Measurements from ENCODE around the gene OR13A1. TPM values are rescaled to one million over a fixed set of nuclear protein-coding genes. Genes with fewer than 3 reads are reported as not detected.
A peak's percentile ranks its signal among the peaks of the same experiment; 100 is the strongest.
"Not testable (repeated sequence)": the region's sequence is repeated elsewhere in the genome, so short reads cannot be mapped to it uniquely, and the experiment has no call there.

The OR13A1 gene, protein sequence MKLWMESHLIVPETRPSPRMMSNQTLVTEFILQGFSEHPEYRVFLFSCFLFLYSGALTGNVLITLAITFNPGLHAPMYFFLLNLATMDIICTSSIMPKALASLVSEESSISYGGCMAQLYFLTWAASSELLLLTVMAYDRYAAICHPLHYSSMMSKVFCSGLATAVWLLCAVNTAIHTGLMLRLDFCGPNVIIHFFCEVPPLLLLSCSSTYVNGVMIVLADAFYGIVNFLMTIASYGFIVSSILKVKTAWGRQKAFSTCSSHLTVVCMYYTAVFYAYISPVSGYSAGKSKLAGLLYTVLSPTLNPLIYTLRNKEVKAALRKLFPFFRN
- not detected in 2 replicates for total RNA-seq (2014; rRNA removed; shearing (Covaris generic))

DNA sequence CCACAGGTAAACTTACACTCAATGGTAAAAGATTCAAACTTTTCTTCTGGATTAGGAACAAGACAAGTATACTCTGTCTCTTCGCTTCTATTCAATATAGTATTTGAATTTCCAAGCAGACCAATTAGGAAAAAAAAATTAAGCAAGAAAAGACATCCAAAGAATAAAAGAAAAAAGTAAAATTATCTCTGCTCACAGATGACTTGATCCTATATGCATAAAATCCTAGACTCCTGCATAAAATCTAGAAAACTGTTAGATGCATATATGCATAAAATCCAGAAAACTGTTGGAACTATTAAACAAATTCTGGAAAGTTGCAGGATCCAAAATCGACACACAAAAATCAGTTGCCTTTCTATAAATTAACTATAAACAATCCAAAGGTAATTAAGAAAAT, at the start of gene OR13A1:
Gene OR13A1, minus strand, starts transcription at position 101 of the 400 bp plus-strand sequence. CDS start 11,186 bp downstream, outside the sequence.
- DNase-seq (ENCODE audit: low read depth), result no peak

DNA sequence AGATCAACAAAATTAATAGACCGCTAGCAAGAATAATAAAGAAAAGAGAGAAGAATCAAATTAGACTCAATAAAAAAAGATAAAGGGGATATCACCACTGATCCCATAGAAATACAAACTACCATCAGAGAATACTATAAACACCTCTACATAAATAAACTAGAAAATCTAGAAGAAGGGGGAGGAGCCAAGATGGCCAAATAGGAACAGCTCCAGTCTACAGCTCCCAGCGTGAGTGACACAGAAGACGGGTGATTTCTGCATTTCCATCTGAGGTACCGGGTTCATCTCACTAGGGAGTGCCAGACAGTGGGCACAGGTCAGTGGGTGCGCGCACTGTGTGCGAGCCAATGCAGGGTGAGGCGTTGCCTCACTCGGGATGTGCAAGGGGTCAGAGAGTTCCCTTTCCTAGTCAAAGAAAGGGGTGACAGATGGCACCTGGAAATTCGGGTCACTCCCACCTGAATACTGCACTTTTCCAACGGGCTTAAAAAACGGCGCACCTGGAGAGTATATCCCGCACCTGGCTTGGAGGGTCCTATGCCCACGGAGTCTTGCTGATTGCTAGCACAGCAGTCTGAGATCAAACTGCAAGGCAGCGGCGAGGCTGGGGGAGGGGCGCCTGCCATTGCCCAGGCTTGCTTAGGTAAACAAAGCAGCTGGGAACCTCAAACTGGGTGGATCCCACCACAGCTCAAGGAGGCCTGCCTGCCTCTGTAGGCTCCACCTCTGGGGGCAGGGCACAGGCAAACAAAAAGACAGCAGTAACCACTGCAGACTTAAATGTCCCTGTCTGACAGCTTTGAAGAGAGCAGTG, 46.8 kb upstream of the OR13A1 start:
- not testable (repeated sequence) for DNase-seq (ENCODE audit: low read depth)

DNA sequence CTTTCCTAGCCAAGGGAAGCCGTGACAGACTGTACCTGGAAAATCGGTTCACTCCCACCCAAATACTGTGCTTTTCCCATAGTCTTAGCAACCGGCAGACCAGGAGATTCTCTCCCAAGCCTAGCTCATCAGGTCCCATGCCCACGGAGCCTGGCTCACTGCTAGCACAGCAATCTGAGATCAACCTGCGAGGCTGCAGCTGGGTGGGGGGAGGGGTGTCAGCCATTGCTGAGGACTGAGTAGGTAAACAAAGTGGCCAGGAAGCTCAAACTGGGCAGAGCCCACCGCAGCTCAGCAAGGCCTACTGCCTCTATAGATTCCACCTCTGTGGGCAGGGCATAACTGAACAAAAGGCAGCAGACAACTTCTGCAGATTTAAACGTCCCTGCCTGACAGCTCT, 43.6 kb upstream of the OR13A1 start:
- DNase-seq (ENCODE audit: low read depth), result not testable (repeated sequence)

DNA sequence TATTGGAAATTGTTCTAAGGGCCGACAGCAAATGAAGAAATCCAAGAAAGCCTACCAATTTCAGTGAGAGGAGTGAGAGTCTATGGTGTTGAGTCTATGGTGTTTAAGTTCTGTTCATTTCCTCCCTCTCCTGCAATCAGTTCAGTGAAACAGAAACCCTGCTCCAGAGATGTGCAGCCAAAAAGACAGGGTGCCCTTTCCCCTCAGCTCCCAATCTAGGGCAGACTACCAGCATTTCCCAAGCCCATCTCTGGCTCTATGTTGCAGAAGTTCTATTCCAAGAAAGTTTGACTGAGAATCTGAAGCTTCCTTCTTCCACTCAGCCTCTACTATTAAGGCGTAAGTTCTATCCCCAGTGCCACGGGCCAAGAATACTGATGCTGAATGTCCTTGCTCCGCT, 40.1 kb upstream of the OR13A1 start:
- DNase-seq (ENCODE audit: low read depth), result no peak

DNA sequence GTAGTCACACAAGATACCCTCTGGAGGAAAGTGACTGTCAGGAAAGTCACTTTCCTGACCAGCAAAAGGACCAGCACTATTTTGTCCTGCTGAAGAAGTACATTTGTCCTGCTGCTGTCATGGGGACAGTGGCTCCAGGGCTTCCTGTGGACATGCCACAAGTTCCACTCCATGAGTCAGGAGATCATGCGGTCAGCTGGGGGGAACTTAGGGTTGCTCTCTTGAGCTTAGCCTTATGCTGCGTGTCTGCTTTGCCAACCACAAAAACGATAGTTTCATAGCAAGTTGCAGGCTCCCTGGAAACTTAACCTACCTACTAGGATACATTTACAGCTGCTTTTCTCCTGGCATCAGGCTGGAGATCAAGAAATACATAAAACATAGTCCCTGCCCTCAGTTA, 38.9 kb upstream of the OR13A1 start:
- peak; percentile 94 for DNase-seq (ENCODE audit: low read depth)

DNA sequence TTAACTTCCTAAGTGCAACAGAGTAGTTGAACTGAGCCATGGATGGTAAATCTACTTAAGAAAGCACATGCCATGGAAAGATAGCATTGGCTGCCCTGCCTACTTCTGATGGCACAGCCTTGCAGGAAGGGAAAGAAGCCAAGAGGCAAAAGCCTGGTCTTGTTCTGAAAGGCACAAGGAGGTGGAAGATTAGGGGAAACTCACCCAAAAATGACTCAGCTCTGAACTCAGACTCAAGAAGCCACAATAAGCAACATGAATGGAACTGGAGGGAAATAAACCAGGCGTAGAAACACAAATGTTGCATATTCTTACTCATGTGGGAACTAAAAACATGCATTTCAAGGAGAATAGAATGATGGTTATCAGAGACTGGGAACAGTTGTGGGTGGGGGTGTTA, 37.8 kb upstream of the OR13A1 start:
- DNase-seq (ENCODE audit: low read depth), result peak; percentile 77

DNA sequence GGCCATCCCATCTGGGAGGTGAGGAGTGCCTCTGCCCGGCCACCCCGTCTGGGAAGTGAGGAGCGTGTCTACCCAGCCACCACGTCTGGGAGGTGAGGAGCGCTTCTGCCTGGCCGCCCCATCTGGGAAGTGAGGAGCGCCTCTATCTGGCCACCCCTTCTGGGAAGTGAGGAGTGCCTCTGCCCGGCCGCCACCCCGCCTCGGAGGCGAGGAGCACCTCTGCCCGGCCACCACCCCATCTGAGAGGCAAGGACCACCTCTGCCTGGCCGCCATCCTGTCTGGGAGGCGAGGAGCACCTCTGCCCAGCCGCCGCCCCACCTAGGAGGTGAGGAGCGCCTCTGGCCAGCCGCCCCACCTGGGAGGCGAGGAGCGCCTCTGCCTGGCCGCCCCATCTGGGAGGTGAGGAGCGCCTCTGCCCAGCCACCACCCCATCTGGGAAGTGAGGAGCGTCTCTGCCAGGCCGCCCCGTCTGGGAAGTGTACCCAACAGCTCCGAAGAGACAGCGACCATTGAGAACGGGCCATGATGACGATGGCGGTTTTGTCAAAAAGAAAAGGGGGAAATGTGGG, 32.9 kb upstream of the OR13A1 start:
- not testable (repeated sequence) for DNase-seq (ENCODE audit: low read depth)

DNA sequence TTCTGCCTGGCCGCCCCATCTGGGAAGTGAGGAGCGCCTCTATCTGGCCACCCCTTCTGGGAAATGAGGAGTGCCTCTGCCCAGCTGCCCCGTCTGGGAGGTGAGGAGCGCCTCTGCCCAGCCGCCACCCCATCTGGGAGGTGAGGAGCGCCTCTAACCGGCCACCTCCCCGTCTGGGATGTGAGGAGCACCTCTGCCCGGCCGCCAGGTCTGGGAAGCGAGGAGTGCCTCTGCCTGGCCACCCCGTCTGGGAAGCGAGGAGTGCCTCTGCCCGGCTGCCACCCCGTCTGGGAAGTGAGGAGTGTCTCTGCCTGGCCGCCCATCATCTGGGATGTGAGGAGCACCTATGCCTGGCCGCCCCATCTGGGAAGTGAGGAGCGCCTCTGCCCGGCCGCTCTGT, 32.1 kb upstream of the OR13A1 start:
- DNase-seq (ENCODE audit: low read depth), result not testable (repeated sequence)

DNA sequence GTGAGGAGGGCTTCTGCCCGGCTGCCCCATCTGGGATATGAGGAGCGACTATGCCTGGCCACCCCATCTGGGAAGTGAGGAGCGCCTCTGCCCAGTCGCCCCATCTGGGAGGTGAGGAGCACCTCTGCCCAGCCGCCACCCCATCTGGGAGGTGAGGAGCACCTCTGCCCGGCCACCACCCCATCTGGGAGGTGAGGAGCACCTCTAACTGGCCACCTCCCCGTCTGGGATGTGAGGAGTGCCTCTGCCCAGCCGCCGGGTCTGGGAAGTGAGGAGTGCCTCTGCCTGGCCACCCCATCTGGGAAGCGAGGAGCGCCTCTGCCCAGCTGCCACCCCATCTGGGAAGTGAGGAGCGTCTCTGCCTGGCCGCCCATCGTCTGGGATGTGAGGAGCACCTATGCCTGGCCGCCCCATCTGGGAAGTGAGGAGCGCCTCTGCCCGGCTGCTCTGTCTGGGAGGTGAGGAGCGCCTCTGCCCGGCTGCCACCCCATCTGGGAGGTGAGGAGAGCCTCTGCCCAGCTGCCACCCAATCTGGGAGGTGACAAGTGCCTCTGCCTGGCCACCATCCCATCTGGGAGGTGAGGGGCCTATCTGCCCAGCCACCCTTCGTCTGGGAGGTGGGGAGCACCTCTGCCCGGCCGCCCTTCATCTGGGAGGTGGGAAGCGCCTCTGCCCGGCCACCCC, 31.4 kb upstream of the OR13A1 start:
- DNase-seq (ENCODE audit: low read depth), result not testable (repeated sequence)

DNA sequence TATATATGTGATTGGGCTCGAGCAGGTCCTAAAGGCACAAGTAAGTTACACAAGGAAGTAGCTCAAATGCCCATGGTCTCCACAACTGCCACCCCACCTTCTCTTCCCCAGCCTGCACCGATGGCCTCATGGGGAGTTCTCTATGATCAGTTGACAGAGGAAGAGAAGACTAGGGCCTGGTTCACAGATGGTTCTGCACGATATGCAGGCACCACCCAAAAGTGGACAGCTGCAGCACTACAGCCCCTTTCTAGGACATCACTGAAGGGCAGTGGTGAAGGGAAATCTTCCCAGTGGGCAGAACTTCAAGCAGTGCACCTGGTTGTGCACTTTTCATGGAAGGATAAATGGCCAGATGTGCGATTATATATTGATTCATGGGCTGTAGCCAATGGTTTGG, 25.0 kb upstream of the OR13A1 start:
- not testable (repeated sequence) for DNase-seq (ENCODE audit: low read depth)

DNA sequence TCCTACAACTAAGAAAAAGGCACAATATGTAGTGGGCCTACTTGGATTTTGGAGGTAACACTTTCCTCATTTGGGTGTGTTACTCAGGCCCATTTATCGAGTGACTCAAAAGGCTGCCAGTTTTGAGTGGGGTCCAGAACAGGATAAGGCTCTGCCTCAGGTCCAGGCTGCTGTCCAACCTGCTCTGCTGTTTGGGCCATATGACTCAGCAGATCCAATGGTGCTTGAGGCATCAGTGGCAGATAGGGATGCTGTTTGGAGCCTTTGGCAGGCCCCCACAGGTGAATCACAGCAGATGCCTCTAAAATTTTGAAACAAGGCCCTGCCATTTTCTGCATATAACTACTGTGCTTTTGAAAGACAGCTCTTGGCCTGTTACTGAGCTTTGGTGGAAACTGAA, 24.5 kb upstream of the OR13A1 start:
- DNase-seq (ENCODE audit: low read depth), result no peak

DNA sequence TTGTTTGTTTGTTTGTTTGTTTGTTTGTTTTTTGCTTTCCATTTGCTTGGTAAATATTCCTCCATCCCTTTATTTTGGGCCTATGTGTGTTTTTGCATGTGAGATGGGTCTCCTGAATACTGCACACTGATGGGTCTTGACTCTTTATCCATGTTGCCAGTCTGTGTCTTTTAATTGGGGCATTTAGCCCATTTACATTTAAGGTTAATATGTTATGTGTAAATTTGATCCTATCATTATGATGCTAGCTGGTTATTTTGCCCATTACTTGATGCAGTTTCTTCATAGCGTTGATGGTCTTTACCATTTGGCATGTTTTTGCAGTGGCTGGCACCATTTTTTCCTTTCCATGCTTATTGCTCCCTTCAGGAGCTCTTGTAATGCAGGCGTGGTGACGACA, 16.4 kb upstream of the OR13A1 start:
- not testable (repeated sequence) for DNase-seq (ENCODE audit: low read depth)

DNA sequence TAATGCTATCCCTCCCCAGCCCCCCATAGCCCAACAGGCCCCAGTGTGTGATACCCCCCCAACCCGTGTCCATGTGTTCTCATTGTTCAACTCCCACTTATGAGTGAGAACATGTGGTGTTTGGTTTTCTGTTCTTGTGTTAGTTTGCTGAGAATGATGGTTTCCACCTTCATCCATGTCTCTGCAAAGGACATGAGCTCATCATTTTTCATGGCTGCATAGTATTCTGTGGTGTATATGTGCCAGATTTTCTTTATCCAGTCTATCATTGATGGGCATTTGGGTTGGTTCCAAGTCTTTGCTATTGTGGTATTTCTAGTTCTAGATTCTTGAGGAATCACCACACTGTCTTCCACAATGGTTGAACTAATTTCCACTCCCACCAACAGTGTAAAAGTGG, 11.5 kb upstream of the OR13A1 start:
- DNase-seq (ENCODE audit: low read depth), result not testable (repeated sequence)

DNA sequence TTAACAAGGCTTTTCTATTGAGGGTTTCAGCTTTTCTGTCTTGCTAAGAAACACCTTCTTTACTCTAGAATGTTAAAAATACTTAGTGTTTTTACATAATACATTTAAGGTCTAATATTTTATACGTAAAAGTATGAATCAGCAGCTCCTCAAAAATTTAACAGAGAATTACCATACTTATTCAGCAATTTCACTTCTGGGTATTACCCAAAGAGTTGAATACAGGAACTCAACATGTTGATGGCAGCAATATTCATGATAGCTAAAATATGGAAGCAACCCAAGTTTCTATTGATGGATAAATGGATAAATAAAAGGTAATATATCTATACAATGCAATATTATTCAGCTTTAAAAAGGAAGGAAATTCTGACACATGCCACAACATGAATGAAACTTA, 9.7 kb upstream of the OR13A1 start:
- DNase-seq (ENCODE audit: low read depth), result no peak

DNA sequence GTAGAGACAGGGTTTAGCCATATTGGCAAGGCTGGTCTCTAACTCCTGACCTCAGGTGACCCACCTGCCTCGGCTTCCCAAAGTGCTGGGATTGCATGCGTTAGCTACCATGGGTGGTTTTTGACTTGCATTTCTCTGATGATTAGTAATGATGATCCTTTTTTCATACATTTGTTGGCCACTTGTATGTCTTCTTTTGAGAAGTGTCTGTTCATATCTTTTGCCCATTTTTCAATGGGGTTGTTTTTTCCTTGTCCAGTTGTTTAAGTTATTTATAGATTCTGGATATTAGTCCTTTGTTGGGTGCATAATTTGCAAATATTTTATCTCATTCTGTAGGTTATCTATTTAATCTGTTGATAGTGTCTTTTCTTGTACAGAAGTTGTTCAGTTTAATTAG, 4.3 kb upstream of the OR13A1 start:
- no peak for DNase-seq (ENCODE audit: low read depth)

DNA sequence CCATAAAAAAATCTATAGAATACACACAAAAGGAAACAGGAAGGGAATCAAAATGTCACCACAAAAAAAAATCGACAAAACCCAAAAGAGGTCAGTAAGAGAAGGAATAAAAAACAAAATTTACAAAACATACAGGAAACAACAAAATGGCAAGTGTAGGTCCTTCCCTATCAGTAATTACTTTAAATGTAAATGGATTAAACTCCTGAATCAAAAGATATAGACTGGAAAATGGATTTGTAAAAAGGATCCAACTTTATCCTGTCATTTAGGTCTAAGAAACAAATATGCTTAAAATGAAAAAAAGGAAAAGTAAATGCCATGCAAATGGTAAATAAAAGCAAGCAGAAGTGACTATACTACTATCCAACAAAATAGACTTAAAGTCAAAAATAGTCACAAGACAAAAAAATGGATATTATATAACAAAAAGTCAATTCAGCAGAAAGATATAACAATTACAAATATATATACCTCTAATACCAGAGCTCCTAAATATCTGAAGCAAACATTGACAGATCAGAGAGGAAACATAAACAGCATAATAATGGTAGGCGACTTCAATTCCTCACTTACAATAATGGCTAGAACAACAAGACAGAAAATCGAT, 2.0 kb downstream of the OR13A1 start:
- no peak for DNase-seq (ENCODE audit: low read depth)

DNA sequence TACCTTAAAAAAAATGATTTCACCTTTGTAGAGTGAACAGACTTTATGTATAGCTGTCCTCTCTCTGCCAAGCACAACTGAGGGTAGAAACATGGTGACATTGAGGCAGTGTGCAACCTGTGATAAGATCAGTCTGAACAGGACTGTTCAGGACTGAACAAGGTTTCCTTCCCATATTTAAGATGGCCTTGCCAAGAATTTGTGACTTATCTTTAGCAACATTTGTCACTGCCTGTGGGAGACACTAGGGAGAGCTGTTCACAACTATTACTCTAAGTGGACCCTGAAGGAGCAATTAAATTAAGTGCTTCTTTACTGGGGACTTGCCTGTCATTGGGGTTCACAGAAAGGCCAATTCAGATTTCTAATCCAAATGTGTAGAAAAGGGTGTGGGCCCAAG, 6.7 kb downstream of the OR13A1 start:
- peak; percentile 5 for DNase-seq (ENCODE audit: low read depth)

DNA sequence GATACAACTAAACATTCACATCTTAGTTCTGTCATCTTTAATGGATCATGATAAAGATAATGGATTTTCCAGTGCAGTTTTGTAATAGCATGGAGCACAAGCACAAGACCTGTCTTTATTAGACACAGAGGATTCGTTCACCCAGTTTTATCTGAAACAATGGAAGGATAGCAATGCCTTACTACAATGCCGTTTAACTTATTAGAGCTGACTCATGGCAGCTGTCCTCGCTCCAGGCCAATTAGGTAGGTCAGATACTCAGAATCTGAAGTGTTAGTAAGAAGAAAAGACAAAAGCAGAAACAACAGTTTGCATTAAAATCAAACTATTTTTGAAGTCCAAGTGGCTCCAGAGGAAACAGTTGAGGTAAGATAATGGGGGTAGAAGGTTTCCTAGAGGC, 12.8 kb downstream of the OR13A1 start:
- peak; percentile 17 for DNase-seq (ENCODE audit: low read depth)

DNA sequence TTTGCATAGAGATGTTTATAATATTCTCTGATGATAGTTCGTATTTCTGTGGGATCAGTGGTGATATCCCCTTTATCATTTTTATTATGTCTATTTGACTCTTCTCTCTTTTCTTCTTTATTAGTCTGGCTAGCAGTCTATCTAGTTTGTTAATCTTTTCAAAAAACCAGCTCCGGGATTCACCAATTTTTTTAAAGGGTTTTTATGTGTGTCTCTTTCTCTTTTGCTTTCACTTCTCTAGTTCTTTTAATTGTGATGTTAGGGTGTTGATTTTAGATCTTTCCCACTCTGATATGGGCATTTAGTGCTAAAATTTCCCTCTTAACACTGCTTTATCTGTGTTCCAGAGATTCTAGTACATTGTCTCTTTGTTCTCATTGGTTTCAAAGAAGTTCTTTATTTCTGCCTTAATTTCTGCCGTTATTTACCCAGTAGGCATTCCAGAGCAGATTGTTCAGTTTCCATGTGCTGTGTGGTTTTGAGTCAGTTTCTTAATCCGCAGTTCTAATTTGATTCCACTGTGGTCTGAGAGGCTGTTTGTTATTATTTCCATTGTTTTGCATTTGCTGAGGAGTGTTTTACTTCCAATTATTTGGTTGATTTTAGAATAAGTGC, 17.0 kb downstream of the OR13A1 start:
- DNase-seq (ENCODE audit: low read depth), result peak; percentile 14

DNA sequence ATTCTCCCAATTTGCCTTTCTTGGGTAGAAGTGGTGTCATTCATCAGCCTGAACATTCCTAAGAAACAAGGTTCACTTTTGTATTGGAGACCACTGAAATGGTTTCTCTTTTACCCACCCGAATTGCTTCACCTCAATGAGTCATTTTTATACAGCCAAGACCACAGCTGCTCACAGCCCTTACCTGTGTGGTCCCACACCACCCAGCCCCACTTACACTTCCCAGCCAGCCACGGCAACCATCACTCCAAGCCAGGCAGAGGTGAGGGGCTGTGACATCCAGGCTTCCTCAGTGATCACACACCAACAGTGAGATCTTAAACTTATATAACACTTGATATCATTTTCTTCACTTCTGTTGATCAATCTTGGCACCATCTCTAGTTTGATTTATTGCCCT, 20.7 kb downstream of the OR13A1 start:
- no peak for DNase-seq (ENCODE audit: low read depth)

DNA sequence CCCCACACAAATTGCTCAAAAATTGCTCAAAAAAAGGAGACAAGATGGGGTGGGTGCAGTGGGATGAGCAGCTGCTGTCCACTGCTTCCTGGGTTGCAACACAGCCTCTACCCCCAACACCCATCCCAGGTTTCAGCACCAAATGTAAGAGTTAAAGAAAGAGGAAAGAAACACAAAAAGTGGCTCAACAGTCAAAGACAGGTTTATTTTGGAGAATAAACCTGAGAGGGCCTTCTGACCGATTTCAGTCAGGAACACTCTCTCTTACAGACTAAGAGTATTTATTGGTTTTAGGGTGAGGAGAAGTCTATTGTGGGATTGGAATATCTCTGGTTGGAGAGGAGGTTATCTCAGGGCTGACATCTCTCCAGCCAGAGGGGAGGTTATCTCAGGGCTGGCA, 28.4 kb downstream of the OR13A1 start:
- no peak for DNase-seq (ENCODE audit: low read depth)

Measured in RPMI7951 (cell line).